Activated T-helper 1 cell treated with Interleukin-2 at 50 U/mL for 16 hours (primary cell): Measurements from ENCODE around the gene BCL11A.

Source experiments
- DNase-seq: peaks from one replicate; pipeline ENCODE4 v3.0.0-alpha.2; 2020; ENCODE audit warnings: low read depth

Gene BCL11A

DNA sequence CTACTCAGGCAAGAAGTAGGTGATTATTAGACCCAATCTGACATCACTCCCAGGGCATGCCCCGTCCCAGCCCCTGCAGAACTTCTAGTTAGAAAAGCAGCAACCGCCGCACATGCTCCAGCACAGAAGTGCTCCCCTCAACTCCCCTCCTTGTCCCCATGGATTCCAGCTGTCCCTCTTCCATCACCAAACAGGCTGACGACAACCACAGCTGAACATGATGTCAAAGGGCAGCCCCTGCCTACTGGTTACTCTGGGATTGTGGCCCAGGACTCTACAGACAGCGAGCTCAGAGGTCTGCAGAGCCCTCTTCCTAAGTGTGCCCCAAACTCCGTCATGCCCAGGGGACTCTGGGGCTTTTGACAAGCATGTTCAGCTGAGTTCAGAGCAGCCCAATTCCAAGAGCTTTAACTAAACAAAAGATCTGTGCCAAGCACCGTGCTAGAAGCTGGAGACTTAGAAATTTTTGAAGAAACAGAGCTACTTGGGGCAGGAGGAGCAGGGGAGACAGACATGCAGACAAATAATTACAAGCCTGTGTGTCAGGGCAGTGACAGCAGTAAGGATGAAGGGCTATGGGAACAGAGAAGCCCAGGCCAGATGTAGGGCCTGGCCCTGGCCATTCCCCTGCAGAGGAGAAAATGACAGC is 148.1 kb downstream of the BCL11A start:
- no peak for DNase-seq
